Glomerular endothelial cell (primary cell): ENCODE results near the gene SRRD. TPM values are rescaled to one million over a fixed set of nuclear protein-coding genes. Genes with fewer than 3 reads are reported as not detected.
"Not testable (repeated sequence)": the region's sequence is repeated elsewhere in the genome, so short reads cannot be mapped to it uniquely, and the experiment has no call there.

Experiments used
- DNase-seq: peaks from one replicate; pipeline ENCODE4 v3.0.0-alpha.2; 2011; ENCODE audit warnings: low read depth, low spot score; ENCODE audit errors: extremely low read depth
- total RNA-seq: library from RNA; depleted of rRNA; stranded (reverse); fragments of >200 nt; gene quantifications from 2 replicates; pipeline ENCODE4 v1.2.3, GENCODE V29; 2015

The SRRD gene
- total RNA-seq, 1 donor from 2014 or later: 17.0 TPM

GRCh38 chr22:26514419-26515161 is 30.9 kb downstream of the SRRD start:
- no peak for DNase-seq

GRCh38 chr22:26515931-26516330 is 32.3 kb downstream of the SRRD start:
- DNase-seq: no peak

GRCh38 chr22:26516503-26516902 is 32.8 kb downstream of the SRRD start:
- no peak for DNase-seq

- no peak for DNase-seq
Observed at GRCh38 chr22:26517429-26517828, 33.8 kb downstream of the SRRD start.

GRCh38 chr22:26522012-26522411 is 38.3 kb downstream of the SRRD start:
- DNase-seq: no peak

- DNase-seq: no peak
Observed at GRCh38 chr22:26522592-26522991, 38.9 kb downstream of the SRRD start.

GRCh38 chr22:26524870-26525269 is 41.2 kb downstream of the SRRD start:
- DNase-seq: no peak

- no peak for DNase-seq
Observed at GRCh38 chr22:26525946-26526564, 42.4 kb downstream of the SRRD start.

GRCh38 chr22:26527167-26527566 is 43.5 kb downstream of the SRRD start:
- DNase-seq: no peak

- DNase-seq: no peak
Observed at GRCh38 chr22:26527574-26528465, 44.1 kb downstream of the SRRD start.

GRCh38 chr22:26528518-26528917 is 44.8 kb downstream of the SRRD start:
- DNase-seq: not testable (repeated sequence)

GRCh38 chr22:26529345-26529744 is 45.7 kb downstream of the SRRD start:
- DNase-seq: no peak

GRCh38 chr22:26534171-26534855 is 50.6 kb downstream of the SRRD start:
- DNase-seq: no peak

GRCh38 chr22:26534874-26535602 is 51.4 kb downstream of the SRRD start:
- no peak for DNase-seq

- DNase-seq: no peak
Observed at GRCh38 chr22:26535603-26535908, 51.9 kb downstream of the SRRD start.

GRCh38 chr22:26536056-26536761 is 52.5 kb downstream of the SRRD start:
- DNase-seq: no peak

- no peak for DNase-seq
Observed at GRCh38 chr22:26536762-26537134, 53.1 kb downstream of the SRRD start.

- no peak for DNase-seq
Observed at GRCh38 chr22:26540119-26540518, 56.4 kb downstream of the SRRD start.

- no peak for DNase-seq
Observed at GRCh38 chr22:26541167-26541819, 57.6 kb downstream of the SRRD start.
